Ramos (cell line): ENCODE measurements around the gene TCN2.

Experiments used
- in situ Hi-C: fragments of 300-500 bp; cut with MboI; formaldehyde crosslinking; loops from one replicate; pipeline ENCODE4 v1.14.3; 2022; ENCODE audit warnings: low sequenced_read_pairs; ENCODE audit not compliant: unreplicated experiment

The TCN2 gene

GRCh38 chr22:30640361-30640760 is 33.4 kb downstream of the TCN2 start:
- in situ Hi-C loops: no loop called here

GRCh38 chr22:30640839-30641430 is 34.0 kb downstream of the TCN2 start:
- in situ Hi-C loops: no loop called here

GRCh38 chr22:30643055-30643875 is 36.3 kb downstream of the TCN2 start:
- in situ Hi-C loops: no loop called here

GRCh38 chr22:30646518-30647160 is 39.7 kb downstream of the TCN2 start:
- in situ Hi-C loops: no loop called here

GRCh38 chr22:30647536-30647935 is 40.6 kb downstream of the TCN2 start:
- in situ Hi-C loops: no loop called here

- in situ Hi-C loops: no loop called here
These were observed 41.9 kb downstream of the TCN2 start for GRCh38 chr22:30648825-30649224.

- in situ Hi-C loops: no loop called here
These were observed 42.5 kb downstream of the TCN2 start for GRCh38 chr22:30649430-30650007.

- in situ Hi-C loops: no loop called here
These were observed 43.6 kb downstream of the TCN2 start for GRCh38 chr22:30650508-30651116.

GRCh38 chr22:30652852-30653251 is 45.9 kb downstream of the TCN2 start:
- in situ Hi-C loops: no loop called here

GRCh38 chr22:30654361-30654760 is 47.4 kb downstream of the TCN2 start:
- in situ Hi-C loops: no loop called here

- in situ Hi-C loops: no loop called here
These were observed 48.6 kb downstream of the TCN2 start for GRCh38 chr22:30655532-30655931.

- in situ Hi-C loops: no loop called here
These were observed 55.1 kb downstream of the TCN2 start for GRCh38 chr22:30662040-30662439.

GRCh38 chr22:30664798-30665197 is 57.8 kb downstream of the TCN2 start:
- in situ Hi-C loops: no loop called here

GRCh38 chr22:30665266-30665665 is 58.3 kb downstream of the TCN2 start:
- in situ Hi-C loops: no loop called here

GRCh38 chr22:30665786-30666185 is 58.8 kb downstream of the TCN2 start:
- in situ Hi-C loops: no loop called here

- in situ Hi-C loops: no loop called here
These were observed 60.1 kb downstream of the TCN2 start for GRCh38 chr22:30667107-30667493.

- in situ Hi-C loops: no loop called here
These were observed 60.8 kb downstream of the TCN2 start, which contains the start of gene DUSP18 for GRCh38 chr22:30667494-30668385. Gene DUSP18, minus strand, starts transcription at chr22:30667875. Its CDS starts 3,872 bp downstream, at chr22:30664003.

- in situ Hi-C loops: no loop called here
These were observed 61.4 kb downstream of the TCN2 start for GRCh38 chr22:30668386-30668710.

- in situ Hi-C loops: no loop called here
These were observed 64.1 kb downstream of the TCN2 start for GRCh38 chr22:30671071-30671470.

GRCh38 chr22:30673136-30673535 is 66.2 kb downstream of the TCN2 start:
- in situ Hi-C loops: no loop called here
